Stimulated activated naive CD8-positive, alpha-beta T cell treated with anti-CD3 and anti-CD28 coated beads, Interleukin-15, Interleukin-2, amounts not matched to agents 100 ng/mL and 50 ng/mL, for 24 hours (primary cell): Measurements from ENCODE around the gene RNF10.

ENCODE experiments used
- H3K27ac Mint-ChIP-seq: one replicate; pipeline ENCODE4 v1.8.0; 2021; ENCODE audit warnings: mild to moderate bottlenecking, mixed read lengths
- H3K27me3 Mint-ChIP-seq: one replicate; pipeline ENCODE4 v1.8.0; 2021; ENCODE audit warnings: mixed read lengths
- H3K36me3 Mint-ChIP-seq: one replicate; pipeline ENCODE4 v1.8.0; 2021; ENCODE audit warnings: low read depth, mixed read lengths
- H3K4me1 Mint-ChIP-seq: one replicate; pipeline ENCODE4 v1.8.0; 2021; ENCODE audit warnings: low read depth, mixed read lengths
- H3K4me3 Mint-ChIP-seq: one replicate; pipeline ENCODE4 v1.8.0; 2021; ENCODE audit warnings: mild to moderate bottlenecking, mixed read lengths
- H3K9me3 Mint-ChIP-seq: one replicate; pipeline ENCODE4 v1.8.0; 2021; ENCODE audit warnings: mixed read lengths

RNF10 gene

DNA sequence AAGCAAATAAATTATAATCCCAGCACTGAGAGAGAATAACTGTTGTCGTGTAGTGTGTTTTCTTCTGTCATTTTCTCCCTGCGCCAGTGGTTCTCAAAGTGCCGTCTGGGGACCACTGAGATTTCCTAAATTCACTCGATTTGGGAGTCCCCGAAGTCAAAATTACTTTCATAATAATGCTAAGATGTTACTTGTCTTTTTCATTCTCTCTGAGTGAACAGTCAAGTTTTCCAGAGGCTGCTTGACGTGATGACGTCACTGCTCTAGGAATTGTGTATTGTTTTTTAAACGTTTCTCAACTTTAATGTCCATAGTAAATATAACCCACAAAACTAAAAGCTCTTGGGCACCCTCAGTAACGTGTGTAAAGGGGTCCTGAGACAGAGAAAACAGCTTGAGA is 47.8 kb downstream of the RNF10 start:
- H3K27ac Mint-ChIP-seq = peak overlapping the region; percentile 90
- H3K4me3 Mint-ChIP-seq = peak overlapping the region; percentile 98
- H3K4me1 Mint-ChIP-seq = peaks cover 44% of the 10 kb centered on the region
- peaks cover 14% of the 10 kb centered on the region for H3K27me3 Mint-ChIP-seq
- no peaks in the 10 kb centered on the region for H3K9me3 Mint-ChIP-seq
- H3K36me3 Mint-ChIP-seq = peaks cover 28% of the 10 kb centered on the region

DNA sequence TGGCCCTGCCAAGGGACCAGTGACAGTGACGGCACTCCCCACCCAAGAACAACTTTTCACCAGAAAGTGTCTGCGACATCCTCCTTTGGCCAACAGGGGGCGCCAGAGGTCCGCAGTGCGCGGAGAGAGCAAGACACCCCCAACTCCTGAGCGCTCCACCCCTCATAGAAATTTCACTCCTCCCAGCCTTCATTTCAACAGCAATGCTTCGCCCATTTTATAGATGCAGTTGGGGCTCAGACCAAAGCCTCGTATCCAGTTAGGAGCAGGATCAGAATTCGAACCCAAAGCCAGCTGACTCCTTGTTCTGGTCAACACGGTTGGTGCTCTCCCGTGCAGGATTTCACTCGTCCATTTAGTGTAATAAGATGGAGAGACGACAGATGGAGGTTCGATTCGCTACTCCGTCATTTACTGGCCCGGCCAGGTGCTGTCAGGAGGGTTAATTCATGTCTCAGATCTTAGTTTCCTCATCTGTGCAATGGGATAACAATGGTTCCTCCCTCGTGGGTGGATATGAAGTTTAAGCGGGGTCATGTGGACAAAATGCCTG is 49.4 kb downstream of the RNF10 start:
- H3K27ac Mint-ChIP-seq = peak overlapping the region; percentile 63
- H3K36me3 Mint-ChIP-seq = peaks cover 15% of the 10 kb centered on the region
- H3K9me3 Mint-ChIP-seq = no peaks in the 10 kb centered on the region
- peak overlapping the region; percentile 69 for H3K4me3 Mint-ChIP-seq
- peaks cover 14% of the 10 kb centered on the region for H3K27me3 Mint-ChIP-seq
- H3K4me1 Mint-ChIP-seq = peaks cover 44% of the 10 kb centered on the region

DNA sequence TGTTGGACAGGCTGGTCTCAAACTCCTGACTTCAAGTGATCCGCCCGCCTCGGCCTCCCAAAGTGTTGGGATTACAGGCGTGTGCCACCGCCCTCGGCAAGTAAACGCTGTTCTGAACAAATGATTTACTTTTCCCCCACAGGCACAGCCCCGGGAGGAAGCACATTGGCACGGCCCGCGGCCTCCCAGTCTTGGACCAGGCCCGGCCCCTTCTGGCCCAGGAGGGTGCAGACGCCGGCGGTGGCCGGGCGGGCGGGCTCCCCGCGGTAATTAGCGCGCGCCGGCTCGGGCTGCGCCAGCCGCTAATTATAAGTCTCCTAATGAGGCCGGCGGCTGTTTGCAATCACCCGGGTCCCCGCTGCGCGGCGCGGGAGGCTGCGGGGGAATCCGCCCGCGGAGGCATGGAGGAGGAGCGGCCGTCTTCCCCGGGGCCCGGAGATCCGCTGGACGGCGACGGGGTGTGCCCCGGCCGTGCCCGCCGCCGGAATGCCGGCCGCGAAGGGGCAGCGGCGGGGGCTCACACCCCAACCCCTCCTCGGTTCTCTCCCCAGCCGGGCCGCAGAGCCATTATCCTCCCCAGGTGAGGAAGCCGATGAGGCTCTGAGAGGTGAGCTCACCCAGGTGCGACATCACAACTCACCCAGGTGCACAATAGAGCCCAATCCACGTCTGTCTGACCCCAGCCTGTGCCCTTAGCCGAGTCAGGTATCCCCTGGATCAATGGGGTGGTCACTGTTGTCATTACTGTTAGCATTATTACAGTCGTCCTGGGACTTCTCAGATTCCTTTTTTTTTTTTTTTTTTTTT is 50.4 kb downstream of the RNF10 start:
- Mint-ChIP-seq H3K4me1 (peaks cover 39% of the 10 kb centered on the region), H3K9me3 (no peaks in the 10 kb centered on the region), H3K4me3 (peak overlapping the region; percentile 55), H3K36me3 (peaks cover 7% of the 10 kb centered on the region), H3K27me3 (peaks cover 14% of the 10 kb centered on the region), H3K27ac (no peak overlapping the region)

DNA sequence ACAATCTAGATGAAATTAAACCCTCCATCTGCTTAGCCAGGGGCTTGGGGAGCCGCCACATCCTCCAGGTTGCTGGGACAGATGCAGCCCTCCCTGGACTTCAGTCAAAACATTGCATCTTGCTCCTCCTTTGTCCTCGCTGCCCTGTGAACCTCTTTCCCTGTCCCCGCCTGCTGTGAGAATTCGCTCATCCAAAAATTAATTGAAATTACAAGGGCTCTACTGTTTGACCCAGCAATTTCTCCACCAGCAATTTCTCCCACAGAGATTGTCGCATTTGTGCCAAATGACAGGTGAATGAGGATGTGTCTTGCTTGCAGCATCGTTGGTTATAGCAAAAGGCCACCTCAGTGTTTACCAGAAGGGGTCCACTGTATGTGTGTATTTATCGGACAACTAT is 52.0 kb downstream of the RNF10 start:
- Mint-ChIP-seq H3K36me3 (no peaks in the 10 kb centered on the region), H3K27ac (no peak overlapping the region), H3K4me3 (no peak overlapping the region)

DNA sequence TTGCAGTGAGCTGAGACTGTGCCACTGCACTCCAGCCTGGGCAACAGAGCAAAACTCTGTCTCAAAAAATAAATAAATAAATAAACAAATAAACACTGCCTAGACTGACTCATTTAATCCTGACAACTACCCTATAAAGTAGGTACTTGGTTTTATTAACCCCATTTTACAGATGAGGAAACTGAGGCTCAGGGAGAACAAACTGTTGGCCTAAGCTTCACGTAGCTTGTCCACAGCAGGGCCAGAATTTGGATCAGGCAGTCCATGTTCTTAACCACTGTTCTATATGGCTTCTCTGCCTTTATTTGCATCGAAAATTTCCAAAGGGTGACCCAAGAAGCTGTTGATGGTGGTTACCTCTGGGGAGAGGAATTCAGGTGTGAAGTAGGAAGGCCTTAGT is 52.7 kb downstream of the RNF10 start:
- no peak overlapping the region for H3K27ac Mint-ChIP-seq
- no peaks in the 10 kb centered on the region for H3K9me3 Mint-ChIP-seq
- H3K36me3 Mint-ChIP-seq = no peaks in the 10 kb centered on the region
- peaks cover 23% of the 10 kb centered on the region for H3K4me1 Mint-ChIP-seq
- no peak overlapping the region for H3K4me3 Mint-ChIP-seq
- H3K27me3 Mint-ChIP-seq = peaks cover 14% of the 10 kb centered on the region

More for the DNA sequence above, 52.0 kb downstream of the RNF10 start:
- H3K4me1 Mint-ChIP-seq = peaks cover 27% of the 10 kb centered on the region
- no peaks in the 10 kb centered on the region for H3K9me3 Mint-ChIP-seq
- H3K27me3 Mint-ChIP-seq = peaks cover 14% of the 10 kb centered on the region

DNA sequence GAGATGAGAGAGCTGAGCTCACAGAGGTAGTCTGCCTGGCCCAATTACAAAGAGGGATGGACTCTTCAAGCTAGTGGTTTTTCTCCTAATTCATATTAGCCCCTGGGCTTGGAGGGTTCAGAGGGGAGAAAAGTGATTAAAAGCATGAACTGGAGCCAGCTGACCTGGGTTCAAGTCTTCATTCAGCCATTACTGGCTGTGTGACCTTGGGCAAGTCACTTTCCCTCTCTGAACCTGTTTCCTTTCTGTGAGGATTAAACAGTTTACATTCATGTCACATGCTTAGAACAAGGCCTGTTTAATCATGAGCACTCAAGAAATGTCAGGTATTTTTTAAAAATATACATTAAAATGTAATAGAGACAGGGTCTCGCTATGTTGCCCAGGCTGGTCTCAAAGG is 54.2 kb downstream of the RNF10 start:
- H3K4me3 Mint-ChIP-seq = no peak overlapping the region
- peaks cover 10% of the 10 kb centered on the region for H3K4me1 Mint-ChIP-seq
- no peaks in the 10 kb centered on the region for H3K9me3 Mint-ChIP-seq
- H3K36me3 Mint-ChIP-seq = no peaks in the 10 kb centered on the region
- no peak overlapping the region for H3K27ac Mint-ChIP-seq
- peaks cover 12% of the 10 kb centered on the region for H3K27me3 Mint-ChIP-seq

DNA sequence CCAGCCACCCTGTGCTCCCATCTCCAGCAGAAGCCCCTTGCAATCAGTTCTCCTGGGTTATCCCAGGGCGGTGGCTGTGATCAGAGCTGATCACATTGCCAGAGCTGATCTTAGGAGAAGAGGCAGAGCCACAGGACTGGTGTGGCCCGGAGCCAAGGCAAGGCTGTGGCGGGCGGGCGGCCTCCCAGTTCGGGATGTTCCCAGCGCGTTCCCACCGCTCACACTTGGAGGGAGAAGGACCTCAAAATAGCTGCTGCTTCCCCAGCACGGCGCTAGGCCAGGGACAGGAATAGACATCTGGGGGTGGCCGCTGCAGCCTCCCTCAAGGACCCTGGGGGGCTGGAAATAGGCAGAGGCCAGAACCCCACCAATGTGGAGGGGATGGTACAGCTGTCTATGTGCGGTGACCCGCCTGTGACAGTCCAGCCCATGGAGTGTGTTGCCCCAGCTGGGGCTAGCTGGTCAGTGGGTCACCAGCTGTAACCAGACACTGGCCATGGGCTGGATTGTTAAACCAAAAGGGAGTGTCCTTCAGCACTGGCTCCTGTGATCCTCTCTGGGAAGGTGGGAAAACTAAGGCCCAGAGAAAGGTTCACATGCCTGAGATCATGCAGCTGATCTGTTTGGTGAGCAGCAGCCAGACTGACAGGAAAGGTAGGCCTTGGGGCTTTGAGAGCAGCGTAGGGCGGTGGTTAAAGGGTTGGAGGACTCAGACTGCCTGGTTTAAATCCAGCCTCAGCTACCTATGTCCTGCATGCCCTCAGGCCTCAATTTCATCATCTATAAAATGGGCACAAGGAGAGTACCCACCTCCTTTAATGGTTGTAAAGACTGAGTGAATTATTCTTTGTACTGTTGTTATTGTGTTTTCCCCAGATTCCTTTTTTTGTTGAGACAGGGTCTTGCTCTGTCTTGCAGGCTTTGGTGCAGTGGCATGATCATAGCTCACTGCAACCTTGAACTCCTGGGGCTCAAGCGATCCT is 55.1 kb downstream of the RNF10 start:
- H3K27me3 Mint-ChIP-seq = peaks cover 7% of the 10 kb centered on the region
- no peak overlapping the region for H3K27ac Mint-ChIP-seq
- no peaks in the 10 kb centered on the region for H3K9me3 Mint-ChIP-seq
- no peaks in the 10 kb centered on the region for H3K36me3 Mint-ChIP-seq
- H3K4me3 Mint-ChIP-seq = no peak overlapping the region
- H3K4me1 Mint-ChIP-seq = peaks cover 1% of the 10 kb centered on the region

DNA sequence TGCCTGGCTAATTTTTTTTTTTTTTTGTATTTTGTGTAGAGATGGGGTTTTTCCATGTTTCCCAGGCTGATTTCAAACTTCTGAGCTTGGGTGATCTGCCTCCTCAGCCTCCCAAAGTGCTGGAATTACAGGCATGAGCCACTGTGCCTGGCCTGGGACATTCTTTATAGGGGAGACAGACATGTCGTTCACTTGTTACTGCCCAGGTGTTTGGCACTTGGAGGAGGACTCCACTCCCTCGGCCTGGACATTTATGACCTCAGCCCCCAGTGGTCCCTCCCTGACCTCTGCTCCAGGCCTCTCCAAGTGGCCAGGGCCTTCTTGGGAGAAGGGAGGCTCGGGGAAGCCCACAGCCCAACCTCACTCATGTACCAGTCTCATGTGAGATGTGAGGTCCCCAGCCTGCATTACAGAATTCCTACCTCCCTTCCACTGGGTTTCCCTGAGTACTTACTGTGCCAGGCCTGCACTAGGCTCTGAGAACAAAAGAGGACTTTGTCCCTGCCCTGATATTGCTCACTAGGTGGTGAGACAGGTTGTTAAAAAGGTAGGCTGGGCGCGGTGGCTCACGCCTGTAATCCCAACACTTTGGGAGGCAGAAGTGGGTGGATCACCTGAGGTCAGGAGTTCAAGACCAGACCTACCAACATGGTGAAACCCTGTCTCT is 56.7 kb downstream of the RNF10 start:
- peaks cover 4% of the 10 kb centered on the region for H3K27me3 Mint-ChIP-seq

DNA sequence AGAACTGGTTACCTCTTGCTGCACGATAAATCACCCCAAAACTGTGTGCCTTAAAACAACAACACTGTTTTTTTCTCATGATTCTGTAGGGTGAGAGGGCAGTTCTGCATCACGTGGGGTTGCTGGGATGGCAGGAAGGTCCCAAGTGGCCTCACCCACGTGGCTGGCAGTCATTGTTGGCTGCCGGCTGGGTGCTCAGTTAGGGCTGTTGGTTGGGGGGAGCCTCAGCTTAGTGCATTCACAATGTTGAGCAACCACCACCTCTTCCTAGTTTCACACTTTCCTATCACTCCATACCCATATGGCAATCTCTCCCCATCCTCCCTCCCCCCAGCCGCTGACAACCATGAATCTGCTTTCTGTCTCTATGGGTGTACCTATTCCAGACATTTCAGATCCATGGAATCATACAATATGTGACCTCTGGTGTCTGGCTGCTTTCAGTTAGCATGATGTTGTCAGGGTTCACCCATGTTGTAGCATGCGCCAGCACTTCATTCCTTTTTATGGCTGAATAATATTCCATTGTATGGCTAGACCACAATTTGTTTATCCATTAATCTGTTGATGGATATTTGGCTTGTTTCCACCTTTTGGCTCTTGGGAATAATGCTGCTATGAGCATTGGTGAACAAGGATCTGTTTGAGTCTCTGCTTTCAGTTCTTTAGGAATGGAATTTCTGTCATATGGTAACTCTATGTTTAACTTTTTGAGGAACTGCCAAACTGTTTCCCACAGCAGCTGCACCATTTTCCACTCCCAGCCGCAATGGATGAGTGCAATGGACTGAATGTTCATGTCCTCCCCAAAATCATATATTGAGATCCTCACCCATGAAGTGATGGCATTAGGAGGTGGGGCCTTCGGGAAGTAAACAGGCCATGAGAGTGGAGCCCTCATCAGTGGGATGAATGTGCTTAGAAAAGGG is 58.2 kb downstream of the RNF10 start:
- H3K4me3 Mint-ChIP-seq = no peak overlapping the region
- no peaks in the 10 kb centered on the region for H3K9me3 Mint-ChIP-seq
- H3K27me3 Mint-ChIP-seq = no peaks in the 10 kb centered on the region
- H3K27ac Mint-ChIP-seq = no peak overlapping the region
- H3K4me1 Mint-ChIP-seq = no peaks in the 10 kb centered on the region
- H3K36me3 Mint-ChIP-seq = no peaks in the 10 kb centered on the region

More for the DNA sequence above, 56.7 kb downstream of the RNF10 start:
- H3K9me3 Mint-ChIP-seq = no peaks in the 10 kb centered on the region
- no peak overlapping the region for H3K4me3 Mint-ChIP-seq
- no peak overlapping the region for H3K27ac Mint-ChIP-seq
- no peaks in the 10 kb centered on the region for H3K4me1 Mint-ChIP-seq
- no peaks in the 10 kb centered on the region for H3K36me3 Mint-ChIP-seq

DNA sequence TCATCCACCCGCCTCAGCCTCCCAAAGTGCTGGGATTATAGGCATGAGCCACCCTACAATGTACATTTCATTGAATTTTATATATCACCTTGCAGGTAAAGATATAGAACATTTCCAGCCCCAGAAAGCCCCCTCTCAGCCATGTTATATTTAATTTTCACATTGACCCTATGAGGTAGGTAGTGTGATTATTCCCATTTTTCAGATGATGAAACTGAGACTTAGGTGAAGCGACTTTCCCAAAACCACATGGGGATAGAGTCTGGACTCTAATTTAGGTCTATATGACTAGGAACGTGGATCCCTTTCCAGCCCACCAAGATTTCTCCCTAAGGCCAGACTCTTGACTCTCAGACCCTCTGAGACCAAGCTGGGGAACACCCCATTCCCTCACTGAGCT is 62.7 kb downstream of the RNF10 start:
- Mint-ChIP-seq H3K27me3 (peaks cover 4% of the 10 kb centered on the region), H3K36me3 (no peaks in the 10 kb centered on the region), H3K4me3 (no peak overlapping the region), H3K27ac (no peak overlapping the region), H3K4me1 (no peaks in the 10 kb centered on the region), H3K9me3 (no peaks in the 10 kb centered on the region)

DNA sequence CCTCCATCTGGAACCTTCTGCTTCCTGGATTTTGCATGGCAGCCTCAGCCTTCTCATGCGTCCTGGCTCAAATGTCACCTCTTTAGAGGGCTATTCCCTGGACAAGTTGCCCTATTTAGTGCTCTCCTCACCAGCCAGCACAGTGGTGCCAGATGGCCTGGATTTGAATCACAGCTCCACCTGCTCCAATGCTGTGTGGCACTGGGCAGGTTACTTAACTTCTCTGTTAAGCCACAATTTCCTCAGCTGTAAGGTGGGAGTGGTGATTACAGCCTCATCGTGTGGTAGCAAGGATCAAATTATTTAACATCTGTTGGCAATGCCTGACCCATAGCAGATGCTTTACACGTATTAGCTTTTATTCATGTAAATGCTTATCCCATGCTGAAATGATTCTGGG is 63.7 kb downstream of the RNF10 start:
- no peak overlapping the region for H3K4me3 Mint-ChIP-seq
- H3K4me1 Mint-ChIP-seq = no peaks in the 10 kb centered on the region
- no peaks in the 10 kb centered on the region for H3K9me3 Mint-ChIP-seq
- no peaks in the 10 kb centered on the region for H3K36me3 Mint-ChIP-seq
- H3K27me3 Mint-ChIP-seq = peaks cover 7% of the 10 kb centered on the region
- peak overlapping the region; percentile 21 for H3K27ac Mint-ChIP-seq

DNA sequence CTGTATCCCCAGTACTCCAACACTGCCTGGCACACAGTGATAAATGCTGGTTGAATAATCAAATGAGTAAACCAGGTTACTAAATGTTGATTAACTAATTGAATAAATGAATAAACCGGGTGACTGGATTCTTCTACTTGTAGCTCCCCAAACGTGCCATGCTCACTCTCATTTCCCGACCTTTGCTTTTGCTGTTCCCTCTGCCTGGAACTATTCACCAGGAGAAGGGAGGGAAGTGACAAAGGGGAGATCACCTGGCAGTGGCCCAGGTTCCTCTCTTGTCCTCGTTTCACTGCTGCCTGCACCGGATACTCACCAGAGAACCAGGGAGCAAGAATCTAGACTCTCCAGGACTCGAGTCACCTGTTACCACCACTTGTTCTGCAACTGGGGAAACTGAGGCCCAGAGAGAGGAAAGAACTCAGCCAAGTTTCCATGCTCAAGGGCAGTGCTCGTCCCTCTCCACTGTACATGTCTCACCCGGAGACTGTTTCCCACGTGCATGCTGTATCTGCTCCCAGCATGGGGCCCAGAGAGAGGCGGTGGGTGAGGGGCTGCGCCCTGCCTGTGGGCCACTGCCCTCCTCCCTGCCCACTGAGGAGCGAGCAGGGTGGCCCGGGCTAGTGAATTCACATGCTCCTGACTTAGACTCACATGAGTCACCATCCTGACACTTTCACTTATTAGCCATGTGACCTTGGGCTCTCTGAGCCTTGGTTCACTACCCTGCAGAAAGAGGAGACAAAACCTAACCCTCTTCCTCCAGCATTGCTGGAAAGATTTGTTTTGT is 64.7 kb downstream of the RNF10 start:
- H3K27me3 Mint-ChIP-seq = peaks cover 7% of the 10 kb centered on the region
- H3K4me3 Mint-ChIP-seq = no peak overlapping the region
- no peaks in the 10 kb centered on the region for H3K9me3 Mint-ChIP-seq
- no peak overlapping the region for H3K27ac Mint-ChIP-seq
- no peaks in the 10 kb centered on the region for H3K4me1 Mint-ChIP-seq
- no peaks in the 10 kb centered on the region for H3K36me3 Mint-ChIP-seq
